GM12875 (cell line): ENCODE data around the gene FAM3A.

Source experiments
- H3K4me3 ChIP-seq: one replicate; pipeline ENCODE4 v1.5.1; 2011; ENCODE audit warnings: low read depth, low read length, control low read depth
- CTCF ChIP-seq: IDR thresholded peaks from 2 replicates; pipeline ENCODE4 v1.5.1; 2011; ENCODE audit warnings: low read depth, mild to moderate bottlenecking, control low read depth, inconsistent platforms, low read length, moderate library complexity, borderline replicate concordance; ENCODE audit not compliant: insufficient read depth

Gene FAM3A

GRCh38 chrX:154459832-154460231 is 56.2 kb downstream of the FAM3A start:
- H3K4me3 ChIP-seq, result no peak overlapping the region
- no peak for TF ChIP-seq CTCF

GRCh38 chrX:154458954-154459778 is 56.9 kb downstream of the FAM3A start:
- H3K4me3 ChIP-seq, result peak overlapping the region; percentile 75
- TF ChIP-seq CTCF, result no peak

- H3K4me3 ChIP-seq, result peak within 1 kb of the TSS; percentile 75
- no peak for TF ChIP-seq CTCF
These were observed 57.7 kb downstream of the FAM3A start, which contains the start of gene PLXNA3 for GRCh38 chrX:154458116-154458953. TSS of gene PLXNA3 (plus strand) at chrX:154458281. CDS start at chrX:154460184, 1,903 bp downstream.

GRCh38 chrX:154457491-154458115 is 58.4 kb downstream of the FAM3A start:
- TF ChIP-seq CTCF, result no peak
- peak overlapping the region; percentile 75 for H3K4me3 ChIP-seq
